ENCODE data around the gene UPK1B. TPM values are rescaled to one million over a fixed set of nuclear protein-coding genes. Genes with fewer than 3 reads are reported as not detected.

UPK1B gene
- total RNA-seq, 1 donor from 2014 or later: 0.14 TPM

- Histone ChIP-seq H3K4me2 (ENCODE audit: low read length) (no peak overlapping the region), H4K20me1 (ENCODE audit: insufficient read depth, low read length) (no peaks in the 10 kb centered on the region), H3K9ac (ENCODE audit: low read length) (no peak overlapping the region), H2AFZ (ENCODE audit: low read depth, low read length) (no peak overlapping the region), H3K4me1 (ENCODE audit: insufficient read depth, low read length) (no peaks in the 10 kb centered on the region), H3K27me3 (ENCODE audit: insufficient read depth, low read length) (no peaks in the 10 kb centered on the region), H3K9me3 (ENCODE audit: insufficient read depth, low read depth, low read length) (no peaks in the 10 kb centered on the region), H3K36me3 (ENCODE audit: insufficient read depth, low read length) (peaks cover 15% of the 10 kb centered on the region), H3K4me3 (ENCODE audit: insufficient read depth, low read depth, low read length) (no peak overlapping the region), H3K27ac (ENCODE audit: low read depth, low read length) (no peak overlapping the region), H3K79me2 (ENCODE audit: insufficient read depth, low read length) (no peaks in the 10 kb centered on the region)
- DNase-seq (ENCODE audit: low read depth) (no peak), FAIRE-seq (no peak)
- no peaks in the 10 kb centered on the region for H3K9me3 Mint-ChIP-seq (ENCODE audit: unreplicated experiment)
- H3K4me1 Mint-ChIP-seq (ENCODE audit: low read depth, unreplicated experiment): peaks cover 2% of the 10 kb centered on the region
- TF ChIP-seq EZH2 (IDR thresholded peaks at IDR 0.05; ENCODE audit: insufficient read depth, low read length): no peak
- no peak for TF ChIP-seq CTCF (IDR thresholded peaks at IDR 0.05; ENCODE audit: insufficient read depth, low read depth, low read length)
- no peak overlapping the region for H3K27ac Mint-ChIP-seq (ENCODE audit: unreplicated experiment)
- no peak overlapping the region for H3K4me3 Mint-ChIP-seq (ENCODE audit: unreplicated experiment)
- H3K27me3 Mint-ChIP-seq (ENCODE audit: low read depth, unreplicated experiment): no peaks in the 10 kb centered on the region
- H3K36me3 Mint-ChIP-seq (ENCODE audit: low read depth, unreplicated experiment): peaks cover 49% of the 10 kb centered on the region
Observed at GRCh38 chr3:119219069-119219468, 45.7 kb downstream of the UPK1B start.

- Mint-ChIP-seq H3K9me3 (ENCODE audit: unreplicated experiment) (no peaks in the 10 kb centered on the region), H3K27ac (ENCODE audit: unreplicated experiment) (no peak overlapping the region), H3K4me1 (ENCODE audit: low read depth, unreplicated experiment) (peaks cover 2% of the 10 kb centered on the region), H3K27me3 (ENCODE audit: low read depth, unreplicated experiment) (no peaks in the 10 kb centered on the region), H3K4me3 (ENCODE audit: unreplicated experiment) (no peak overlapping the region), H3K36me3 (ENCODE audit: low read depth, unreplicated experiment) (peaks cover 41% of the 10 kb centered on the region)
- no peaks in the 10 kb centered on the region for H3K27me3 ChIP-seq (ENCODE audit: insufficient read depth, low read length)
- DNase-seq (ENCODE audit: low read depth) (no peak), FAIRE-seq (no peak)
- peaks cover 19% of the 10 kb centered on the region for H3K36me3 ChIP-seq (ENCODE audit: insufficient read depth, low read length)
- no peak overlapping the region for H3K4me3 ChIP-seq (ENCODE audit: insufficient read depth, low read depth, low read length)
- no peaks in the 10 kb centered on the region for H3K9me3 ChIP-seq (ENCODE audit: insufficient read depth, low read depth, low read length)
- no peak for TF ChIP-seq EZH2 (IDR thresholded peaks at IDR 0.05; ENCODE audit: insufficient read depth, low read length)
- no peak for TF ChIP-seq CTCF (IDR thresholded peaks at IDR 0.05; ENCODE audit: insufficient read depth, low read depth, low read length)
- no peaks in the 10 kb centered on the region for H4K20me1 ChIP-seq (ENCODE audit: insufficient read depth, low read length)
- H3K4me1 ChIP-seq (ENCODE audit: insufficient read depth, low read length): no peaks in the 10 kb centered on the region
- H3K79me2 ChIP-seq (ENCODE audit: insufficient read depth, low read length): no peaks in the 10 kb centered on the region
- H3K27ac ChIP-seq (ENCODE audit: low read depth, low read length): no peak overlapping the region
- no peak overlapping the region for H2AFZ ChIP-seq (ENCODE audit: low read depth, low read length)
- H3K4me2 ChIP-seq (ENCODE audit: low read length): no peak overlapping the region
- H3K9ac ChIP-seq (ENCODE audit: low read length): no peak overlapping the region
Observed at GRCh38 chr3:119220198-119220597, 46.8 kb downstream of the UPK1B start.

GRCh38 chr3:119220970-119221667, 47.7 kb downstream of the UPK1B start:
- H3K4me2 ChIP-seq (ENCODE audit: low read length): no peak overlapping the region
- Mint-ChIP-seq H3K36me3 (ENCODE audit: low read depth, unreplicated experiment) (peaks cover 34% of the 10 kb centered on the region), H3K4me1 (ENCODE audit: low read depth, unreplicated experiment) (peaks cover 2% of the 10 kb centered on the region), H3K27ac (ENCODE audit: unreplicated experiment) (no peak overlapping the region), H3K9me3 (ENCODE audit: unreplicated experiment) (no peaks in the 10 kb centered on the region), H3K27me3 (ENCODE audit: low read depth, unreplicated experiment) (no peaks in the 10 kb centered on the region), H3K4me3 (ENCODE audit: unreplicated experiment) (no peak overlapping the region)
- DNase-seq (ENCODE audit: low read depth) (no peak), FAIRE-seq (no peak)
- H3K79me2 ChIP-seq (ENCODE audit: insufficient read depth, low read length): no peaks in the 10 kb centered on the region
- no peaks in the 10 kb centered on the region for H3K4me1 ChIP-seq (ENCODE audit: insufficient read depth, low read length)
- TF ChIP-seq EZH2 (IDR thresholded peaks at IDR 0.05; ENCODE audit: insufficient read depth, low read length) (no peak), CTCF (IDR thresholded peaks at IDR 0.05; ENCODE audit: insufficient read depth, low read depth, low read length) (no peak)
- no peak overlapping the region for H3K4me3 ChIP-seq (ENCODE audit: insufficient read depth, low read depth, low read length)
- no peak overlapping the region for H2AFZ ChIP-seq (ENCODE audit: low read depth, low read length)
- H3K27me3 ChIP-seq (ENCODE audit: insufficient read depth, low read length): no peaks in the 10 kb centered on the region
- no peaks in the 10 kb centered on the region for H4K20me1 ChIP-seq (ENCODE audit: insufficient read depth, low read length)
- no peaks in the 10 kb centered on the region for H3K9me3 ChIP-seq (ENCODE audit: insufficient read depth, low read depth, low read length)
- H3K27ac ChIP-seq (ENCODE audit: low read depth, low read length): no peak overlapping the region
- H3K36me3 ChIP-seq (ENCODE audit: insufficient read depth, low read length): peaks cover 22% of the 10 kb centered on the region
- no peak overlapping the region for H3K9ac ChIP-seq (ENCODE audit: low read length)

Measured in astrocyte (in vitro differentiated cells and primary cell).